ENCODE results near the gene CNOT3. TPM values are rescaled to one million over a fixed set of nuclear protein-coding genes. Genes with fewer than 3 reads are reported as not detected.

The CNOT3 gene
- total RNA-seq, 1 experiment from 2014 or later: 76.7 TPM

- no peak overlapping the region for H3K27ac ChIP-seq (ENCODE audit: low read depth, low read length)
- peaks cover 26 to 50% of the 10 kb centered on the region in 2 experiments for H3K4me1 ChIP-seq (ENCODE audit: control insufficient read depth in 1 of 2, insufficient read depth in 2 of 2, low read length in 2 of 2)
- no peaks in the 10 kb centered on the region for H3K27me3 ChIP-seq (ENCODE audit: insufficient read depth, low read length)
- no peak for TF ChIP-seq POLR2A (IDR thresholded peaks at IDR 0.05; ENCODE audit: borderline replicate concordance, extremely low read depth, insufficient read depth, insufficient read length)
- TF ChIP-seq CEBPB (IDR thresholded peaks at IDR 0.05; ENCODE audit: low read depth): no peak
- POLR2A ChIA-PET: interaction anchor here (1.0 kb wide), 1 partner anchor 27 kb away, joined by 3 read pairs; the partner anchor contains the start of gene MBOAT7
- H3K4me2 ChIP-seq (ENCODE audit: low read length): peak overlapping the region; percentile 67
- H3K36me3 ChIP-seq (ENCODE audit: control insufficient read depth in 1 of 2, insufficient read depth in 2 of 2, low read length in 2 of 2): no peaks in the 10 kb centered on the region
- no peaks in the 10 kb centered on the region for H3K9me3 ChIP-seq (ENCODE audit: control insufficient read depth in 1 of 2, insufficient read depth in 1 of 2, low read depth in 1 of 2, low read length in 2 of 2)
- H4K20me1 ChIP-seq (ENCODE audit: insufficient read depth): no peaks in the 10 kb centered on the region
- no peak overlapping the region for H3K9ac ChIP-seq (ENCODE audit: low read length)
- ATAC-seq (no peak), DNase-seq (ENCODE audit: low read depth, low spot score) (no peak)
- BruUV-seq (replicated peaks): no TSS peak
- CTCF ChIA-PET: interaction anchor here (1.1 kb wide), 1 partner anchor 10 kb away, joined by 3 read pairs; the partner anchor contains the start of gene TMC4
- RAD21 ChIA-PET (ENCODE audit: low non-redundant PET in 1 of 2, low total read pairs in 2 of 2, uncharacterized antibody in 2 of 2, unreplicated experiment in 2 of 2): no interaction called here
- H3K79me2 ChIP-seq (ENCODE audit: insufficient read depth, low read length): peaks cover 8% of the 10 kb centered on the region
- no peak overlapping the region for H2AFZ ChIP-seq (ENCODE audit: low read depth, low read length, poor library complexity, severe bottlenecking)
- intact Hi-C loops (cut with micrococcal nuclease): no loop called here
- no peaks in the 10 kb centered on the region for H3K9me2 ChIP-seq (ENCODE audit: insufficient read depth)
- no peak overlapping the region for H3K4me3 ChIP-seq (replicated peaks in 1 of 2; ENCODE audit: low read depth in 1 of 2, low read length in 2 of 2)
Observed at GRCh38 chr19:54162884-54163283, 25.3 kb downstream of the CNOT3 start.

GRCh38 chr19:54164369-54165068 is 27.0 kb downstream of the CNOT3 start:
- TF ChIP-seq ZFX (IDR thresholded peaks at IDR 0.05) (no peak), EZH2 (IDR thresholded peaks at IDR 0.05) (no peak), ZNF274 (IDR thresholded peaks at IDR 0.05; ENCODE audit: low read depth, low read length) (no peak), CTCF (IDR thresholded peaks at IDR 0.05 in 2 of 3, conservative IDR thresholded peaks at IDR 0.05 in 1 of 3; ENCODE audit: borderline replicate concordance in 1 of 3, insufficient read depth in 1 of 3, low read depth in 2 of 3, low read length in 2 of 3) (no peak), POLR2A (IDR thresholded peaks at IDR 0.05; ENCODE audit: borderline replicate concordance, extremely low read depth, insufficient read depth, insufficient read length) (no peak), SRF (IDR thresholded peaks at IDR 0.05; ENCODE audit: low read depth) (no peak), CBX3 (IDR thresholded peaks at IDR 0.05; ENCODE audit: low read depth) (no peak), YY1 (IDR thresholded peaks at IDR 0.05; ENCODE audit: extremely low read depth, insufficient replicate concordance, low read depth, low read length) (no peak), REST (IDR thresholded peaks at IDR 0.05; ENCODE audit: low read depth) (no peak), EGR1 (IDR thresholded peaks at IDR 0.05; ENCODE audit: low read depth) (no peak)
- H3K4me2 ChIP-seq (ENCODE audit: low read length): 0 out of 2 replicates have a peak overlapping the region, but pooled peaks have one; percentile 9
- peaks cover 19 to 44% of the 10 kb centered on the region in 2 experiments for H3K4me1 ChIP-seq (ENCODE audit: control insufficient read depth in 1 of 2, insufficient read depth in 2 of 2, low read length in 2 of 2)
- ChIA-PET CTCF (interaction anchor here (1.5 kb wide), 1 partner anchor 9 kb away, joined by 4 read pairs; the partner anchor contains the start of gene TMC4), RAD21 (ENCODE audit: low non-redundant PET in 1 of 2, low total read pairs in 2 of 2, uncharacterized antibody in 2 of 2, unreplicated experiment in 2 of 2) (no interaction called here), POLR2A (interaction anchor here (0.6 to 0.8 kb wide), 2 partner anchors 27 to 183 kb away, joined by 3 read pairs; partner anchors contain the start of gene CNOT3)
- H3K27ac ChIP-seq (ENCODE audit: low read depth, low read length): no peak overlapping the region; the same call in 1 of the 2 replicates
- no peaks in the 10 kb centered on the region for H3K36me3 ChIP-seq (ENCODE audit: control insufficient read depth in 1 of 2, insufficient read depth in 2 of 2, low read length in 2 of 2)
- H3K9me2 ChIP-seq (ENCODE audit: insufficient read depth): no peaks in the 10 kb centered on the region
- ATAC-seq (peak; percentile 33), DNase-seq (ENCODE audit: low read depth, low spot score) (peak; percentile 39)
- H3K9me3 ChIP-seq (ENCODE audit: control insufficient read depth in 1 of 2, insufficient read depth in 1 of 2, low read depth in 1 of 2, low read length in 2 of 2): no peaks in the 10 kb centered on the region
- H3K9ac ChIP-seq (ENCODE audit: low read length): no peak overlapping the region
- intact Hi-C loops (cut with micrococcal nuclease): no loop called here
- H3K4me3 ChIP-seq (replicated peaks in 1 of 2; ENCODE audit: low read depth in 1 of 2, low read length in 2 of 2): no peak overlapping the region
- no TSS peak for BruUV-seq (replicated peaks)
- no peaks in the 10 kb centered on the region for H4K20me1 ChIP-seq (ENCODE audit: insufficient read depth)
- no peaks in the 10 kb centered on the region for H3K27me3 ChIP-seq (ENCODE audit: insufficient read depth, low read length)
- H3K79me2 ChIP-seq (ENCODE audit: insufficient read depth, low read length): no peaks in the 10 kb centered on the region; the same call in 1 of the 2 replicates
- H2AFZ ChIP-seq (ENCODE audit: low read depth, low read length, poor library complexity, severe bottlenecking): no peak overlapping the region
